Measurements from ENCODE around the gene GJB4.
"Not testable (repeated sequence)": the region's sequence is repeated elsewhere in the genome, so short reads cannot be mapped to it uniquely, and the experiment has no call there.

The GJB4 gene

DNA sequence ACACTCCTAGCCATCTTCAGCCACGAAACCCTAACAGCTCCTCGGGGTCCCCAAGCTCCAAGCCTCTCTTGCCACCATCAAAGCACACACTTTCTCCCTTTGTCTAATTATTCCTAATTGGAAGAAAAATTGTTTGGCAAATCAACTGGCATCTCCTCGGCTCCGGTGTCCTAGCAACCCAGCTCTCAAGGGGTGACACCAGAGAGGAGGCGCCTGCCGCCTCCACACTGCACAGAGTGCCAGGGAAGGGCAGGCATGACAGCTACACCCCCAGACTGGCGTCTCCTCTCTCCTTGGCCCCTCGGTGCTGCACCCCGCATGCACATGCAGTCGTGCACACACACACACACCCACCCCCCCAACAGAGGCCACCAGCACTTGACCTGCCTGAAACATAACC, 22.8 kb upstream of the GJB4 start:
- no peak for DNase-seq
- H3K27ac ChIP-seq = no peak overlapping the region
- H3K27me3 ChIP-seq (replicated peaks) = no peaks in the 10 kb centered on the region
- no peak overlapping the region for H3K4me3 ChIP-seq (ENCODE audit: low read depth, low read length)
- in situ Hi-C loops (cut with HindIII; ENCODE audit: low pct_ligation_motif_present, low sequenced_read_pairs) = no loop called here
- no peaks in the 10 kb centered on the region for H3K36me3 ChIP-seq (replicated peaks)
- TF ChIP-seq, protein P1, sequence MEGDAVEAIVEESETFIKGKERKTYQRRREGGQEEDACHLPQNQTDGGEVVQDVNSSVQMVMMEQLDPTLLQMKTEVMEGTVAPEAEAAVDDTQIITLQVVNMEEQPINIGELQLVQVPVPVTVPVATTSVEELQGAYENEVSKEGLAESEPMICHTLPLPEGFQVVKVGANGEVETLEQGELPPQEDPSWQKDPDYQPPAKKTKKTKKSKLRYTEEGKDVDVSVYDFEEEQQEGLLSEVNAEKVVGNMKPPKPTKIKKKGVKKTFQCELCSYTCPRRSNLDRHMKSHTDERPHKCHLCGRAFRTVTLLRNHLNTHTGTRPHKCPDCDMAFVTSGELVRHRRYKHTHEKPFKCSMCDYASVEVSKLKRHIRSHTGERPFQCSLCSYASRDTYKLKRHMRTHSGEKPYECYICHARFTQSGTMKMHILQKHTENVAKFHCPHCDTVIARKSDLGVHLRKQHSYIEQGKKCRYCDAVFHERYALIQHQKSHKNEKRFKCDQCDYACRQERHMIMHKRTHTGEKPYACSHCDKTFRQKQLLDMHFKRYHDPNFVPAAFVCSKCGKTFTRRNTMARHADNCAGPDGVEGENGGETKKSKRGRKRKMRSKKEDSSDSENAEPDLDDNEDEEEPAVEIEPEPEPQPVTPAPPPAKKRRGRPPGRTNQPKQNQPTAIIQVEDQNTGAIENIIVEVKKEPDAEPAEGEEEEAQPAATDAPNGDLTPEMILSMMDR (IDR thresholded peaks at IDR 0.05; ENCODE audit: low read depth, low read length, missing control alignments) = no peak

DNA sequence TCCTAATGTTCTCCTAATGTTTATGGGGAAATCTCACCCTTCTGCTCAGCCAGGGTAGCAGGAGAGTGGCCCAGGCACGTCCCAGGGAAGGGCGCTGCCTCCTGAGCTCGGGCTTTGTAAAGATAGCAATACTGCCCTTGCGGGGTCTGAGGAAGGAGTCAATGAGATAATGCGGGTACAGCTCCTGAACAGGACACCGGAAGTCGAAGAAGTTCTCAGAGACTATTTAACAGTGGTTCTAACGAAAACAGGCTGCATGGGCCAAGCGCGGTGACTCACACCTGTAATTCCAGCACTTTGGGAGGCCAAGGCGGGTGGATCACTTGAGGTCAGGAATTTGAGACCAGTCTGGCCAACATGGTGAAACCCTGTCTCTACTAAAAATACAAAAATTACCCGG, 22.3 kb upstream of the GJB4 start:
- in situ Hi-C loops (cut with HindIII; ENCODE audit: low pct_ligation_motif_present, low sequenced_read_pairs); H3K27ac ChIP-seq; H3K27me3 ChIP-seq (replicated peaks); DNase-seq; H3K36me3 ChIP-seq (replicated peaks); H3K4me3 ChIP-seq (ENCODE audit: low read depth, low read length): not testable (repeated sequence)

DNA sequence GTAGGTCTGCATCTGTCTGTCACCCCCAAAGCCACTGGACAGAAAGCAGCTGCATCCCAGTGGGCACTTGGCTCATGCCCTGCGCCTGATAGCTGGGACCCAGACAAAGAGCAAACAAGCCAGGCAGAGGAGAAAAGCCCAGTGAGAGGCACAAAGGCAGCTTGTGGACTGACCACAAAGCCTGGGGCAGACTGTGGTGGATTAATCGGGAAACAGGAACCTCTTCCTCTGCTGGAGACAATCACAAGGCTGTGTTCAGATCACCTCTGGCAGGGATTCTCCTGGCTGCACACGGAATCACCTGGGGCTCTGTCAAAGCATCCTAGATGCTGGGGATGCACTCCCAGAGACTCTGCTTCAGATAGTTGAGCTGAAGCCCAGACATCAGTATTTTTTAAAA, 19.9 kb upstream of the GJB4 start:
- in situ Hi-C loops (cut with HindIII; ENCODE audit: low pct_ligation_motif_present, low sequenced_read_pairs) = no loop called here
- H3K27me3 ChIP-seq (replicated peaks) = no peaks in the 10 kb centered on the region
- H3K36me3 ChIP-seq (replicated peaks) = no peaks in the 10 kb centered on the region
- no peak overlapping the region for H3K4me3 ChIP-seq (ENCODE audit: low read depth, low read length)
- no peak for DNase-seq
- no peak overlapping the region for H3K27ac ChIP-seq
- TF ChIP-seq, protein P1 (IDR thresholded peaks at IDR 0.05; ENCODE audit: low read depth, low read length, missing control alignments) = no peak

DNA sequence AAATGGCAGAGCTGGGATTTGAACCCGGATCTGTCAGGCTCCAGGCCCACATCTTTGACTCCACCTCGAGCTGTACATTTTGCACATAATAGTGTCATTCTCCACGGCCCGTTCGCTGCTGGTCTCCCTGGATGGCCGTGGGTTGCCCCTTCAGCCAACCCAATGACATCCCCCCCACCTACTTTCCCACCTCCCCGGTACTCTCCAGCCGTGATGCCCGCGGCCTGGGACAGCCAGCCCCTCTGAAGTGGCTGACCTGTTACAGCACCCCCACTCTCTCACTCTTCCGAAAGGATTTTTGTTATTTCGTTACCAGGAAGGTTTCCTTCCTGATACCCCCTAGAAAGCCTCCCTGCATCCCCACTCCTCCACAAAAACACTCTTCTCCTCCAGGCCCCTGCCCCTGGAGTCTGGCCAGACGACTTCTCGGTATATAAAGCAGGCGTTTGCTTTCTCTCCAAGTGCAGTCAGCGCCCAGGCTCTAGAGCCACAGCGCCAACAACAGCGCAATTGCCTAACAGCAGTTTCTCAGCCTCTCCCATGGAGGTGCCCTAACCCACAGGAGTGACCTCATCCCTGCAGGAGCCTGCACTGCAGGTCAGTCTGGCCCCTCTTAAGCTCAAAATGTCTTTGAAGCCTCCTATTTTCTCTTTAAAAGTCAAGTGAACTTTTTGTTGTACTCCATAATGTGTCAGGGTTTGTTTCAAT, 19.2 kb upstream of the GJB4 start:
- TF ChIP-seq, protein P1 (IDR thresholded peaks at IDR 0.05; ENCODE audit: low read depth, low read length, missing control alignments) = no peak

DNA sequence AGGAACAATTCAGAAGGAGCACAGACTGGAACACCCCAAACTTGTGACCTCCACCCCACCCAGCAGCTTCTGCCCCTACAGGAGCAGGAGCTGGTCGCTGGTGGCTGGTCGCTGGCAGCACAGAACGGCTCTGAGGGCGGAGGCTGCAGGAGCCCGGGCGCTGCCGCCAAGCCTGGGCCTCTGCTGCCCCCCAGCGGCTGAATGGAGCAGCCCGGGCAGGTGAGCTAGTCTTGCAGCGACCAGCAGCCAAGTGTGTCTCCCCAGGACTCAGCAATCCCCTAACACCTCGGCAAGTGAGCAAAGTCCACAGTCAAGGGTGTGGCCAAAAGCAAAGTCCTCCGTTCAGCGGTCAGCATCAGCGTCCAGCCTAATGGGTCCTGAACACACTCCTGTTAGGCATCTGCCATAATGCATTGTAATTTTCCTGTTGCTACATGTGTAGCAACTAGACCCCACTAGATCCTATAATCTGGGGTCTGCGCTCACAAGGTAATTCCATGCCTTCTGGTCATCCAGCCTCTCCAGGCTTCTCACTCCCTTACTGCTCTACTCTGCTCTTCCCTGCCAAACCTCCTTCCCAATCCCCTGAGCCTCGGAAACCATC, 16.8 kb upstream of the GJB4 start:
- no peaks in the 10 kb centered on the region for H3K36me3 ChIP-seq (replicated peaks)
- TF ChIP-seq, protein P1 (IDR thresholded peaks at IDR 0.05; ENCODE audit: low read depth, low read length, missing control alignments) = peak; percentile 96
- in situ Hi-C loops (cut with HindIII; ENCODE audit: low pct_ligation_motif_present, low sequenced_read_pairs) = no loop called here
- DNase-seq = peak; percentile 46
- no peak overlapping the region for H3K27ac ChIP-seq
- no peaks in the 10 kb centered on the region for H3K27me3 ChIP-seq (replicated peaks)
- H3K4me3 ChIP-seq (ENCODE audit: low read depth, low read length) = no peak overlapping the region

More for the DNA sequence above, 19.2 kb upstream of the GJB4 start:
- Histone ChIP-seq H3K27ac (no peak overlapping the region), H3K27me3 (replicated peaks) (no peaks in the 10 kb centered on the region), H3K36me3 (replicated peaks) (no peaks in the 10 kb centered on the region), H3K4me3 (ENCODE audit: low read depth, low read length) (no peak overlapping the region)
- DNase-seq = no peak
- in situ Hi-C loops (cut with HindIII; ENCODE audit: low pct_ligation_motif_present, low sequenced_read_pairs) = no loop called here

DNA sequence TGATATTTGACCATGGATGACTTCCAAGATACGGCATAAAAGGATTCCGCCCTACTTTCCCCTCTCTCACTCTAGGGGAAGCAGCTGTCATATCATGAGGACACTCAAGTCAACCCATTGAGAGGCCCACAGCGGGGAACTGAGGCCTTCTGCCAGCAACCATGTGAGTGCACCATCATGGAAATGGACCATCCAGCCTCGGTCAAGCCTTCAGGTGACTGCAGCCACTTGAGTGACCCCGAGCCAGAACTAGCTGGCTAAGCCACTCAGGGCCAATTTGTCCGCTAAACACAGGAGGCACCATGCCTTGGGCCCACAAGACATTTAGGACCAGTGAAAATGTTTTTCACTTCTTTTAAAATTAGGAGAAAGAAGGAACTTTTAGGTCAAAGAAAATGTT, 15.8 kb upstream of the GJB4 start:
- in situ Hi-C loops (cut with HindIII; ENCODE audit: low pct_ligation_motif_present, low sequenced_read_pairs) = no loop called here
- Histone ChIP-seq H3K27me3 (replicated peaks) (no peaks in the 10 kb centered on the region), H3K4me3 (ENCODE audit: low read depth, low read length) (no peak overlapping the region), H3K36me3 (replicated peaks) (no peaks in the 10 kb centered on the region), H3K27ac (no peak overlapping the region)
- TF ChIP-seq, protein P1 (IDR thresholded peaks at IDR 0.05; ENCODE audit: low read depth, low read length, missing control alignments) = no peak
- DNase-seq = no peak
